Activated CD8-positive, alpha-beta memory T cell treated with anti-CD3 and anti-CD28 coated beads for 48 hours (primary cell): ENCODE measurements around the gene OR9Q1.

ENCODE experiments used
- DNase-seq, 3 experiments: peaks; one replicate each; pipeline ENCODE4 v3.0.0-alpha.2; 2020; ENCODE audit warnings: low read depth in 2 of 3, low spot score in 2 of 3

OR9Q1 gene

DNA sequence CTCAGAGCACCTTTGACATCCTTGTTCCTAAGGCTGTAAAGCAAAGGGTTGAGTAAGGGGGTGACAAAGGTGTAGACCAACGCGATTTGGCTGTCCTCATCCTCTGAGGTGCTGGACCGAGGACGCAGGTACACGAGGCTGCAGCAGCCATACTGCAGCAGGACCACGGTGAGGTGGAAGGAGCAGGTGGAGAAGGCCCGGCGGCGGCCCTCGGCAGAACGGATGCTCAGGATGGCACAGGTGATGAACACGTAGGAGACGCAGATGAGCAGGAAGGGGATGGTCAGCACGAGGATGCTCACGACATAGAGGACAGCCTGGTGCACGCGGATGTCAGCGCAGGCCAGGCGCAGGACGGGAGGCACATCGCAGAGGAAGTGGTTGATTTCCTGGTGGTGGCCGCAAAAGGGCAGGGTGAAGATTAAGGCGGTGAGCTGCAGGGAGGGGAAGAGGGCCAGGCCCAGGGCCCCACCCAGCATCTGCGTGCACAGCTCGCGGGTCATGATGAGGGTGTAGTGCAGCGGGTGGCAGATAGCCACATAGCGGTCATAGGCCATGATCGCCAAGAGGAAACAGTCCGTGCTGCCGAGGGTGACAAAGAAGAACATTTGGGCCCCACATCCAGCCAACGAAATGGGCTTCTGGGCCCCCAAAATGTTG lies 204.4 kb downstream of the OR9Q1 start:
- DNase-seq, result no peak
